ENCODE results near the gene PPM1E. TPM values are rescaled to one million over a fixed set of nuclear protein-coding genes. Genes with fewer than 3 reads are reported as not detected.
A peak's percentile ranks its signal among the peaks of the same experiment; 100 is the strongest.

PPM1E gene
- total RNA-seq, 1 donor from 2014 or later: 0.26 TPM

DNA sequence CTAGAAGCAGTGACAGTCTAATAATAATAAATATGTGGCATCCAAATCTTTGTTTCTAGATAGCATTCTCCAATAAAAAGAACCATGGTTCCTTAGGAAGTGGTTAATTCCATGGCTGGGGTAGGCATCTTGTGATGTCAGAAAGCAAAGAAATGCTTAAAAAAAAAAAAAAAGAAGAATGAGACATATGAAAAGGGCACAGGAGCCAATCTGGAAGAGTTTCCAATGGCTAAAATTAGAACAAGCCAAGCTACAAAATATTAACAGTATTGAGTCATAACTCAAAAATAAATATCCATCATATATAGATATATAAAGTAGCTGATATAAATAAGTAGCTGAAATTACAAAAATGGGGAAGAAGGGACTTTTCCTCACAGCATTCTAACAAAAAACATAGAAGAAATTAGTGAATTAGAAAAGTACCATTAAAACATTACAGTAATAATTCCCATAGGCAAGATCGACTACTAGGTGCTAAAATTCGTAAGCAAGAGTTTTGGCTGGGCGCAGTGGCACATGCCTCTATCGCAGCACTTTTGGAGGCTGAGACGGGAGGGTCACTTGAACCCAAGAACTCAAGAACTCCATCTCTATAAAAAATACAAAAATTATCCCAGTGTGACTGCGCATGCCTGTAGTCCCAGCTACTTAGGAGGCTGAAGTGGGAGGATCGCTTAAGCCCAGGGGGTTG lies 239.7 kb downstream of the PPM1E start:
- DNase-seq (ENCODE audit: low read depth): no peak
- TF ChIP-seq, protein P1, sequence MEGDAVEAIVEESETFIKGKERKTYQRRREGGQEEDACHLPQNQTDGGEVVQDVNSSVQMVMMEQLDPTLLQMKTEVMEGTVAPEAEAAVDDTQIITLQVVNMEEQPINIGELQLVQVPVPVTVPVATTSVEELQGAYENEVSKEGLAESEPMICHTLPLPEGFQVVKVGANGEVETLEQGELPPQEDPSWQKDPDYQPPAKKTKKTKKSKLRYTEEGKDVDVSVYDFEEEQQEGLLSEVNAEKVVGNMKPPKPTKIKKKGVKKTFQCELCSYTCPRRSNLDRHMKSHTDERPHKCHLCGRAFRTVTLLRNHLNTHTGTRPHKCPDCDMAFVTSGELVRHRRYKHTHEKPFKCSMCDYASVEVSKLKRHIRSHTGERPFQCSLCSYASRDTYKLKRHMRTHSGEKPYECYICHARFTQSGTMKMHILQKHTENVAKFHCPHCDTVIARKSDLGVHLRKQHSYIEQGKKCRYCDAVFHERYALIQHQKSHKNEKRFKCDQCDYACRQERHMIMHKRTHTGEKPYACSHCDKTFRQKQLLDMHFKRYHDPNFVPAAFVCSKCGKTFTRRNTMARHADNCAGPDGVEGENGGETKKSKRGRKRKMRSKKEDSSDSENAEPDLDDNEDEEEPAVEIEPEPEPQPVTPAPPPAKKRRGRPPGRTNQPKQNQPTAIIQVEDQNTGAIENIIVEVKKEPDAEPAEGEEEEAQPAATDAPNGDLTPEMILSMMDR (IDR thresholded peaks at IDR 0.05; ENCODE audit: insufficient read depth, low read length, severe bottlenecking): no peak
- FAIRE-seq: no peak
- H3K4me3 ChIP-seq (ENCODE audit: low read depth, low read length): no peak overlapping the region
- peaks cover 4% of the 10 kb centered on the region for H3K36me3 ChIP-seq (ENCODE audit: control insufficient read depth, insufficient read depth, low read length)
- H3K27me3 ChIP-seq (ENCODE audit: control insufficient read depth, insufficient read depth, low read length): no peaks in the 10 kb centered on the region

DNA sequence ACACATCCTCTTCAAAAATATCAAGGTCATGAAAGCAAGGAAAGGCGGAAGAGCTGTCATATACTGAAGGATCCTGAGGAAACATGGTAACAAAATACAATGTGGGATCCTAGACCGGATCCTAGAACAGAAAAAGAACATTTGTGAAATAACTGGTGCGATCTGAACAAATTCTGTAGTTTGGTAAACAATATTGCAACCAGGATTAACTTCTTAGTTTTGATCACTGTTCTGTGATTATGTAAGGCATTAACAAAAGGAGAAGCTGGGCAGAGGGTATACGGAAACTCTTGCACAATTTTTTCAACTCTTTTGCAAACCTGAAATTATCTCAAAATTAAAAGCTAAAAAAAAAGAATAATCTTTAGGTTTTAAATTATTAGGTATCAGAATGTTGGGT lies 241.3 kb downstream of the PPM1E start:
- no peaks in the 10 kb centered on the region for H3K27me3 ChIP-seq (ENCODE audit: control insufficient read depth, insufficient read depth, low read length)
- DNase-seq (ENCODE audit: low read depth) (no peak), FAIRE-seq (no peak)
- TF ChIP-seq, protein P1 (IDR thresholded peaks at IDR 0.05; ENCODE audit: insufficient read depth, low read length, severe bottlenecking): no peak
- no peak overlapping the region for H3K4me3 ChIP-seq (ENCODE audit: low read depth, low read length)
- peaks cover 4% of the 10 kb centered on the region for H3K36me3 ChIP-seq (ENCODE audit: control insufficient read depth, insufficient read depth, low read length)

DNA sequence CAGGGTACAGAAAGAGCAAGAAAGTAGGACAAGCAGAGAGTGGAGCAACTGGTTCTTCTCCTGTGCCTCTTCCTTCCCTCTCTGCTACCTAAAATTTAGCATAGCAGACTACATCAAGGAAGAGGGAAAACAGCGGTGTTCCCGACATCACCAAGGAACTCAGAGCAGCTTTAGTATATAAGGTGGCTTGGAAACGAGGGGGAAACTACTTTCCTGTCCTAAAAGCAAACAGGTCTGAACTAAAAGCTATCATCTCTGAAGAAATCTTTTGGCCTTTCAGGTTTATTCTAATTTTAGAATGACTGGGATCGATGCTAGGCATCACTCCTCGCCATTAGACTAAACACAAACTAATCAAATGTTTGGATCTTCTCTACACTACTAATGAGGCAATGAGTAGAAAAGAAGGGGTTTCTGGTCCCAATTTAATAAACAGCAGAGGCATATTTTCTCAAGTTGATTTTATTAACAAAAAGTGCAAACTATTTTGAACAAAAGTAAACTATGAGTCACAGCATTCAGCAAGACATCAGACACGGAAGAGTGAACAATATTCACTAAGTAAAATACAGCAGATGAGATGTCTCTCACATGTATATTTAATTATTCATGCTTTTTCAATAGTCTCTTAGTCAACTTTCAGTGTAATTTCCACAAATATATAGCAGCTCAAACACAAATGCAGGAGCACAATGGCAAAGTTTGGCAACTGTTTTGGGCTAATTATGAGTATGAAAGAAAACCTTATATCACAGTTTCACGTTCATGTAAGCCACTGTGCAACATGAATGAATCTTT lies 242.3 kb downstream of the PPM1E start:
- FAIRE-seq: no peak
- Histone ChIP-seq H3K36me3 (ENCODE audit: control insufficient read depth, insufficient read depth, low read length) (peaks cover 4% of the 10 kb centered on the region), H3K4me3 (ENCODE audit: low read depth, low read length) (no peak overlapping the region), H3K27me3 (ENCODE audit: control insufficient read depth, insufficient read depth, low read length) (no peaks in the 10 kb centered on the region)
- DNase-seq (ENCODE audit: low read depth): peak; percentile 29
- TF ChIP-seq, protein P1 (IDR thresholded peaks at IDR 0.05; ENCODE audit: insufficient read depth, low read length, severe bottlenecking): no peak

DNA sequence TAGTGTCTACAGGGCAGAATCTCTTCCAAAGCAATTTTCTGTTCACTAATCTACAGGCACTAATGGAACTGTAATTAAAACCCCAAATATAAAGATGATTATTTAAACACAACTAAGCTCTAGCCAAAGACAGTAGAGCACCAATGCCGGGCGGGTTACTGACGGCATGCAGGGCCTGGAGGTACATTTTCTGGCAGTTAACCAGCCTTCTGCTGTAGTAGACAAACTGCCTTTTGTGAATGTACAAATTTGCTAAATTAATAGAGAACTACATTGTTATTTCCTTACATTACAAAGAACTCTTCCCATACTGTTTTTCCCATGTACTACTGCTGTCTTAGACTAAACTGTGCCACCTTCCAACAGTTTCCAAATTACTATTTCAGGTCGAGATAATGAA lies 243.2 kb downstream of the PPM1E start:
- H3K36me3 ChIP-seq (ENCODE audit: control insufficient read depth, insufficient read depth, low read length): peaks cover 4% of the 10 kb centered on the region
- TF ChIP-seq, protein P1 (IDR thresholded peaks at IDR 0.05; ENCODE audit: insufficient read depth, low read length, severe bottlenecking): no peak
- FAIRE-seq: no peak
- no peak overlapping the region for H3K4me3 ChIP-seq (ENCODE audit: low read depth, low read length)
- DNase-seq (ENCODE audit: low read depth): no peak
- H3K27me3 ChIP-seq (ENCODE audit: control insufficient read depth, insufficient read depth, low read length): no peaks in the 10 kb centered on the region

DNA sequence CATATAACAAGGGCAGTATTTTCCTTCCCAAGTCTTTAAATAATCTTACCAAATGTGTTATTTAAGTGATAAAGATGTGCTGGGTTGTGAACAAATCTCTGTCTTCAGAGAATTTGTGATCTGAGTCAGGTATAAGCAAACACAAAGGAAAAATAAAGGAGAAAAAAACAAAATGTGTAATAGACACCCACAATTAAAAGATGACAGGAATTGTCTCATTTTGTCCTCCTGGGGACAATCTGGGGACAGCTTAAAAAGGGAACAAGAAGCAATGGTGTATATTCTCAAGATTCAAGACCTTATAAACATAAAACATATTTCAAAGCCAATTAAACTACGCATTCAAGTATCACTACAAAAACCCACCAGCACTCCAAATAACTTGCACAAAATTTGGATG lies 243.8 kb downstream of the PPM1E start:
- no peak for FAIRE-seq
- Histone ChIP-seq H3K27me3 (ENCODE audit: control insufficient read depth, insufficient read depth, low read length) (no peaks in the 10 kb centered on the region), H3K4me3 (ENCODE audit: low read depth, low read length) (no peak overlapping the region), H3K36me3 (ENCODE audit: control insufficient read depth, insufficient read depth, low read length) (peaks cover 4% of the 10 kb centered on the region)
- TF ChIP-seq, protein P1 (IDR thresholded peaks at IDR 0.05; ENCODE audit: insufficient read depth, low read length, severe bottlenecking): no peak
- no peak for DNase-seq (ENCODE audit: low read depth)

Data from bronchial epithelial cell (primary cell).